H1 (cell line): Measurements from ENCODE around the gene ATF7IP. TPM values are rescaled to one million over a fixed set of nuclear protein-coding genes. Genes with fewer than 3 reads are reported as not detected.

Source experiments
- RNF2 ChIP-seq: fragments of 200-900, 300-1000 bp; sonication (generic); IDR thresholded peaks from 2 replicates; pipeline ENCODE4 v1.7.1; 2016; ENCODE audit warnings: borderline replicate concordance, low read depth, mild to moderate bottlenecking, antibody characterized with exemption, low read length; ENCODE audit not compliant: poor library complexity, severe bottlenecking; ENCODE audit errors: missing control alignments
- TBP ChIP-seq: IDR thresholded peaks from 2 replicates; pipeline ENCODE4 v1.6.1; 2011; ENCODE audit warnings: low read depth, low read length, improper control_type of control experiment
- polyA plus RNA-seq, 7 experiments: library from polyadenylated mRNA; depleted of rRNA in 3 of 7; stranded (reverse) in 5 of 7; unstranded in 2 of 7; fragments of >200 nt in 5 of 7; fragments of 200-250 nt in 2 of 7; gene quantifications; 1 replicate in 5 of 7; 2 replicates in 1 of 7; 4 replicates in 1 of 7; pipeline versions ENCODE4 v1.2.1 to v1.2.3, GENCODE V29; 2011 to 2013; ENCODE audit warnings: missing spikeins in 2 of 7, mixed read lengths in 2 of 7
- total RNA-seq: library from RNA; stranded (reverse); fragmentation: NEBNext Ultra II Directional; extraction: Animal tissue kit (Norgen Biotek cat#: 25700); gene quantifications from 2 replicates; pipeline ENCODE4 v1.2.1, GENCODE V29; 2021
- TF ChIP-seq, protein P1 (sequence below), 3 experiments: IDR thresholded peaks; 1 replicate in 2 of 3; 2 replicates in 1 of 3; pipeline versions ENCODE4 v1.5.1 to v1.6.1; 2011; ENCODE audit warnings: low read length in 3 of 3, mild to moderate bottlenecking in 3 of 3, inconsistent platforms in 2 of 3, low read depth in 1 of 3, moderate library complexity in 1 of 3; ENCODE audit not compliant: insufficient read depth in 1 of 3; ENCODE audit errors: control extremely low read depth in 1 of 3

ATF7IP gene
- total and polyA plus RNA-seq, 2 of the 8 experiments (the other 6 are each of a cell fraction or from before 2014, with no cell fraction given) = 34.2 to 148 TPM

- TF ChIP-seq RNF2 (no peak), TBP (no peak)
- TF ChIP-seq, protein P1, sequence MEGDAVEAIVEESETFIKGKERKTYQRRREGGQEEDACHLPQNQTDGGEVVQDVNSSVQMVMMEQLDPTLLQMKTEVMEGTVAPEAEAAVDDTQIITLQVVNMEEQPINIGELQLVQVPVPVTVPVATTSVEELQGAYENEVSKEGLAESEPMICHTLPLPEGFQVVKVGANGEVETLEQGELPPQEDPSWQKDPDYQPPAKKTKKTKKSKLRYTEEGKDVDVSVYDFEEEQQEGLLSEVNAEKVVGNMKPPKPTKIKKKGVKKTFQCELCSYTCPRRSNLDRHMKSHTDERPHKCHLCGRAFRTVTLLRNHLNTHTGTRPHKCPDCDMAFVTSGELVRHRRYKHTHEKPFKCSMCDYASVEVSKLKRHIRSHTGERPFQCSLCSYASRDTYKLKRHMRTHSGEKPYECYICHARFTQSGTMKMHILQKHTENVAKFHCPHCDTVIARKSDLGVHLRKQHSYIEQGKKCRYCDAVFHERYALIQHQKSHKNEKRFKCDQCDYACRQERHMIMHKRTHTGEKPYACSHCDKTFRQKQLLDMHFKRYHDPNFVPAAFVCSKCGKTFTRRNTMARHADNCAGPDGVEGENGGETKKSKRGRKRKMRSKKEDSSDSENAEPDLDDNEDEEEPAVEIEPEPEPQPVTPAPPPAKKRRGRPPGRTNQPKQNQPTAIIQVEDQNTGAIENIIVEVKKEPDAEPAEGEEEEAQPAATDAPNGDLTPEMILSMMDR (IDR thresholded peaks at IDR 0.05; ENCODE audit: control extremely low read depth in 1 of 3, insufficient read depth in 1 of 3, low read depth in 1 of 3, low read length in 3 of 3) = no peak
Observed at GRCh38 chr12:14505626-14506596, 140.4 kb downstream of the ATF7IP start (continued).
